Kidney (tissue), 14 donors: ENCODE results near the gene MYEOV. TPM values are rescaled to one million over a fixed set of nuclear protein-coding genes. Genes with fewer than 3 reads are reported as not detected.
A peak's percentile ranks its signal among the peaks of the same experiment; 100 is the strongest.

Experiments
- DNase-seq, 5 donors: peaks; one replicate each; pipeline ENCODE4 v3.0.0-alpha.2; 2013 to 2020
- FAIRE-seq: peaks from 2 replicates; lab custom pipeline; 2012; peaks lifted over from hg19 to GRCh38; lab: Jason Lieb, UNC
- H3K27ac ChIP-seq, 2 donors: one replicate each; pipeline ENCODE4 v1.7.0; 2013; ENCODE audit warnings: low read depth in 2 of 2, low read length in 2 of 2, inconsistent platforms in 1 of 2
- H3K27me3 ChIP-seq: one replicate; pipeline ENCODE4 v1.7.1; 2013; ENCODE audit warnings: low read length, inconsistent platforms; ENCODE audit not compliant: control insufficient read depth, insufficient read depth
- H3K36me3 ChIP-seq, 3 donors: one replicate each; pipeline versions ENCODE4 v1.7.0 to v1.7.1; 2013; ENCODE audit warnings: low read length in 3 of 3, control low read depth in 1 of 3, inconsistent platforms in 1 of 3; ENCODE audit not compliant: insufficient read depth in 3 of 3, control insufficient read depth in 2 of 3
- H3K4me1 ChIP-seq, 3 donors: one replicate each; pipeline versions ENCODE4 v1.7.0 to v1.7.1; 2013; ENCODE audit warnings: low read length in 3 of 3, inconsistent platforms in 1 of 3, low read depth in 1 of 3; ENCODE audit not compliant: control insufficient read depth in 2 of 3, insufficient read depth in 2 of 3
- H3K4me3 ChIP-seq, 3 donors: one replicate each; pipeline versions ENCODE4 v1.7.0 to v1.8.1; 2013; ENCODE audit warnings: low read length in 3 of 3, control low read depth in 1 of 3, inconsistent platforms in 1 of 3
- H3K9ac ChIP-seq, 3 donors: one replicate each; pipeline versions ENCODE4 v1.7.0 to v1.7.1; 2013; ENCODE audit warnings: low read length in 3 of 3, control low read depth in 1 of 3, inconsistent platforms in 1 of 3
- H3K9me3 ChIP-seq, 3 donors: one replicate each; pipeline versions ENCODE4 v1.7.0 to v1.7.1; 2013; ENCODE audit warnings: low read length in 3 of 3, control low read depth in 1 of 3, inconsistent platforms in 1 of 3; ENCODE audit not compliant: control insufficient read depth in 2 of 3, insufficient read depth in 1 of 3
- intact Hi-C: fragments of 100-400 bp; cut with DNase I; formaldehyde crosslinking; loops from one replicate; pipeline ENCODE4 v1.11.1; 2022
- polyA plus RNA-seq: library from polyadenylated mRNA; stranded (reverse); fragments of 350-450 nt; fragmentation: Illumina TruSeq; extraction: RNeasy Lipid Tissue Mini Kit (QIAGEN cat#74804); gene quantifications from one replicate; pipeline ENCODE4 v1.2.3, GENCODE V29; 2014; ENCODE audit warnings: low read depth, low replicate concordance; ENCODE audit not compliant: insufficient read depth
- total RNA-seq: library from RNA; stranded (reverse); fragmentation: NEBNext Ultra II Directional; extraction: Animal tissue kit (Norgen Biotek cat#: 25700); gene quantifications from one replicate; pipeline ENCODE4 v1.2.1, GENCODE V29; 2021
- TF ChIP-seq, protein P1 (sequence below): IDR thresholded peaks from 3 replicates; pipeline ENCODE4 v1.5.1; 2012; ENCODE audit warnings: mild to moderate bottlenecking, moderate library complexity, borderline replicate concordance; ENCODE audit not compliant: insufficient read depth; ENCODE audit errors: extremely low read depth
- donor health status: control.
- donor health status: control.
- donor health status: control.
- donor health status: control.
- donor health status: control.
- donor health status: DM: yes; HTN: yes; CAD: no.
- donor health status: Normal renal cell carcinoma (clear cell type).

MYEOV gene
- total and polyA plus RNA-seq, 2 donors from 2014 or later = 2.6 TPM; not detected in 1

DNA sequence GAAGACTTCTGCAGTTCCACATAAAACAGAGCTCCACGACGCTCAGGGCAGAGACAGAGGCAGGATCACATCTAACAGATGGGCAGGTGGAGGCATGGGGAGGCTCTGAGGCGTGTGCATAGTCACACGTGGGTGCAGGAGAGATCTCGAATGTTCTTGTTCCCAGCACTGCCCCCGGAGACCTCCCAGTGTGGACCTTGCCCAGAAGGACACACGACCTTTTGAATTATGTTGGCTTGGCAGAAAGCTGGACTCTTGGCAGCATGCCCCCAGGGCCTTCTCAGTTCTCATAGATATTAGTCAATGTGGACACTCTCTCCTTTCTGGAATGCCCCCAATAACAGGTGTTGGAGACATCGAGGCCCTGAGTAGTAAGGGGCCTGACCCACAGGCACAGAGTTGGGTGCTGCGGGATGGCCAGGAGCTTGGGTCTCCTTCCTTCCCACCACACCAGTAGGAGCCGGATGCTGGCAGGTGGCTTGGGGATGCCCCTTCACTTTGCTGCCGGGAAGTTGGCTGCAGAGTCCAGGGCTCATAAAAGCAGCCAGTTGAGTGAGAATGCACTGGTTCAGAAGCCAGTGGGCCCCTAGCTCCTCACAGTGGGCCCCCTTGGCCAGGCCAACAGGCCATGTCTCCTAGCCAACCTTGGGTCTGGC is 12.1 kb downstream of the MYEOV start:
- no peak overlapping the region for H3K4me3 ChIP-seq
- intact Hi-C loops = no loop called here
- H3K27me3 ChIP-seq = no peaks in the 10 kb centered on the region
- peak in 1 of 5 donors; percentile 75 for DNase-seq
- TF ChIP-seq, protein P1, sequence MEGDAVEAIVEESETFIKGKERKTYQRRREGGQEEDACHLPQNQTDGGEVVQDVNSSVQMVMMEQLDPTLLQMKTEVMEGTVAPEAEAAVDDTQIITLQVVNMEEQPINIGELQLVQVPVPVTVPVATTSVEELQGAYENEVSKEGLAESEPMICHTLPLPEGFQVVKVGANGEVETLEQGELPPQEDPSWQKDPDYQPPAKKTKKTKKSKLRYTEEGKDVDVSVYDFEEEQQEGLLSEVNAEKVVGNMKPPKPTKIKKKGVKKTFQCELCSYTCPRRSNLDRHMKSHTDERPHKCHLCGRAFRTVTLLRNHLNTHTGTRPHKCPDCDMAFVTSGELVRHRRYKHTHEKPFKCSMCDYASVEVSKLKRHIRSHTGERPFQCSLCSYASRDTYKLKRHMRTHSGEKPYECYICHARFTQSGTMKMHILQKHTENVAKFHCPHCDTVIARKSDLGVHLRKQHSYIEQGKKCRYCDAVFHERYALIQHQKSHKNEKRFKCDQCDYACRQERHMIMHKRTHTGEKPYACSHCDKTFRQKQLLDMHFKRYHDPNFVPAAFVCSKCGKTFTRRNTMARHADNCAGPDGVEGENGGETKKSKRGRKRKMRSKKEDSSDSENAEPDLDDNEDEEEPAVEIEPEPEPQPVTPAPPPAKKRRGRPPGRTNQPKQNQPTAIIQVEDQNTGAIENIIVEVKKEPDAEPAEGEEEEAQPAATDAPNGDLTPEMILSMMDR = no peak
- no peak overlapping the region for H3K27ac ChIP-seq
- H3K36me3 ChIP-seq = no peaks in the 10 kb centered on the region
- no peaks in the 10 kb centered on the region for H3K9me3 ChIP-seq
- FAIRE-seq = no peak
- peaks cover 0 to 5% (median 4%) of the 10 kb centered on the region in 3 donors for H3K4me1 ChIP-seq
- H3K9ac ChIP-seq = no peak overlapping the region

DNA sequence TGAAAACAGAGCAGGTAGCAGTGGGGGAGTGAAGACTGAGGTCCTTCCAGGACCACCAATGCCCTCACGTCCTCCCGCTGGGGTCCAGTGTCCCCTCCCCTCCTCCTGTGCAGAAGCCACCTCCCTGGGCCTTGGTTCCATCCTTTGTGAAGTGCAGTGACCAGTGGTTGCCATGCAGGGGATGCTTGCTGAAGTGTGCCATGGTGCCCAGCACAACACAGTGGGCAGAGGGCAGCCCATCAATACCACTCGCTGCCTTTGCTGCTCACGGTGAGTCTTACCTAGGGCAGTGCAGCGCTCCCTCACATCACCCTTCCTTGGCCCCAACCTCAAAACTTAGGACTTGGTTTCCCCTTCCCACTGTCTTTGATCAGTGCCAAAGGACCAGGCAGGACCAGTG is 12.9 kb downstream of the MYEOV start:
- FAIRE-seq (no peak), DNase-seq (no peak)

DNA sequence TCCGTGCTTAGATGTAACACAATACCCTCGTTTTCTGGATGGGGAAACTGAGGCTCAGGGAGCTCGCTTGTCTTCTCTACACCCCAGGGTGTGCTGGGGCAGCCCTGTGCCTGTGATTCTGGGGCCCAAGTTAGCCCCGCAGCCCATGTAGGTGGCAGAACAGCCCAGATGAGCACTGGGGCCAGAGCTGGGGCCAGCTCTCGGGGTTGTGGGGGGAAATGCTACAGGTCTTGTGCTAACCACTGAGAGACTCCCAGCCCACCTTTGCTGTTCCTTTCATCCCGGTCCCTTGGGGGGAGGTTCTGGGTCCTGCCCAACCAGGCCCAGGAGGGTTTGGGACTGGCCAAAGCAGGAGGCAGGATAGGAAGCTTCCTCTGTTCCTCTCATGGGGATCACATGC is 13.5 kb downstream of the MYEOV start:
- DNase-seq (no peak), FAIRE-seq (no peak)
- H3K27me3 ChIP-seq = no peaks in the 10 kb centered on the region
- no peak overlapping the region for H3K27ac ChIP-seq
- no peak overlapping the region for H3K9ac ChIP-seq
- TF ChIP-seq, protein P1 = no peak
- H3K4me1 ChIP-seq = peaks cover 0 to 4% (median 4%) of the 10 kb centered on the region in 3 donors
- no peak overlapping the region for H3K4me3 ChIP-seq
- no peaks in the 10 kb centered on the region for H3K9me3 ChIP-seq
- H3K36me3 ChIP-seq = no peaks in the 10 kb centered on the region
- intact Hi-C loops = no loop called here

More for the DNA sequence above, 12.9 kb downstream of the MYEOV start:
- no peaks in the 10 kb centered on the region for H3K36me3 ChIP-seq
- H3K4me3 ChIP-seq = no peak overlapping the region
- no peak overlapping the region for H3K9ac ChIP-seq
- no peaks in the 10 kb centered on the region for H3K9me3 ChIP-seq
- intact Hi-C loops = no loop called here
- no peak overlapping the region for H3K27ac ChIP-seq
- peaks cover 0 to 6% (median 4%) of the 10 kb centered on the region in 3 donors for H3K4me1 ChIP-seq
- TF ChIP-seq, protein P1 = no peak
- H3K27me3 ChIP-seq = no peaks in the 10 kb centered on the region
